Panc1 (cell line): ENCODE measurements around the gene PRDM2. TPM values are rescaled to one million over a fixed set of nuclear protein-coding genes. Genes with fewer than 3 reads are reported as not detected.

ENCODE experiments used
- ATAC-seq: fragments of 200-7000 bp; cut with Tn5 transposase; 2 replicates; pipeline ENCODE4 v1.9.1; 2020; ENCODE audit warnings: mild to moderate bottlenecking, moderate library complexity
- BruUV-seq: library from RNA; stranded (reverse); fragments of 400-500 nt; replicated peaks from 2 replicates; lab custom pipeline; 2021; lab: Mats Ljungman, UMichigan
- CTCF ChIA-PET: fragments of 300-600 bp; sonication (Branson Sonifier 250); formaldehyde crosslinking; loops from one replicate; lab custom pipeline; 2022; ENCODE audit warnings: antibody characterized with exemption; lab: Charles Lee
- POLR2A ChIA-PET: fragments of 300-600 bp; sonication (Branson Sonifier 250); formaldehyde crosslinking; loops from one replicate; lab custom pipeline; 2022; ENCODE audit warnings: antibody characterized with exemption; lab: Charles Lee
- DNase-seq: peaks from one replicate; pipeline ENCODE4 v3.0.0-alpha.2; 2010; ENCODE audit warnings: low read depth, low spot score
- H3K27ac ChIP-seq: 2 replicates; pipeline ENCODE4 v1.5.1; 2011; ENCODE audit warnings: mild to moderate bottlenecking, low read length, inconsistent platforms
- H3K27me3 ChIP-seq: fragments of 200-500 bp; sonication (Bioruptor generic); 2 replicates; pipeline ENCODE4 v1.6.0; 2014; ENCODE audit warnings: low read length, inconsistent platforms; ENCODE audit not compliant: control insufficient read depth, insufficient read depth
- H3K36me3 ChIP-seq: fragments of 200-500 bp; sonication (Bioruptor generic); 2 replicates; pipeline ENCODE4 v1.5.1; 2014; ENCODE audit warnings: inconsistent platforms, mild to moderate bottlenecking, low read length, moderate library complexity; ENCODE audit not compliant: control insufficient read depth, insufficient read depth
- H3K4me1 ChIP-seq: 2 replicates; pipeline ENCODE4 v1.5.1; 2011; ENCODE audit warnings: inconsistent platforms, mild to moderate bottlenecking, low read length, moderate library complexity; ENCODE audit not compliant: control insufficient read depth, insufficient read depth
- H3K4me3 ChIP-seq, 2 experiments: 2 replicates each; pipeline ENCODE4 v1.5.1; 2011 to 2012; ENCODE audit warnings: low read depth in 2 of 2, low read length in 2 of 2, mild to moderate bottlenecking in 2 of 2, inconsistent platforms in 1 of 2, moderate library complexity in 1 of 2
- H3K9me3 ChIP-seq: fragments of 200-500 bp; sonication (Bioruptor generic); 2 replicates; pipeline ENCODE4 v1.5.1; 2014; ENCODE audit warnings: low read depth, mild to moderate bottlenecking, inconsistent platforms, low read length, moderate library complexity; ENCODE audit not compliant: control insufficient read depth, insufficient read depth
- CTCF ChIP-seq: fragments of 450-650 bp; IDR thresholded peaks from 2 replicates; pipeline ENCODE4 v1.5.1; 2017; ENCODE audit warnings: mild to moderate bottlenecking
- POLR2AphosphoS5 ChIP-seq: IDR thresholded peaks from 2 replicates; pipeline ENCODE4 v1.6.1; 2012; ENCODE audit warnings: mild to moderate bottlenecking, low read depth, low read length, moderate library complexity
- REST ChIP-seq, 2 experiments: IDR thresholded peaks; 2 replicates each; pipeline ENCODE4 v1.6.1; 2011 to 2012; ENCODE audit warnings: low read depth in 2 of 2, control low read depth in 1 of 2, low read length in 1 of 2, mild to moderate bottlenecking in 1 of 2, moderate library complexity in 1 of 2; ENCODE audit not compliant: insufficient read depth in 1 of 2
- SIN3A ChIP-seq: IDR thresholded peaks from 2 replicates; pipeline ENCODE4 v1.6.1; 2012; ENCODE audit warnings: low read depth, mild to moderate bottlenecking, low read length, moderate library complexity, borderline replicate concordance; ENCODE audit not compliant: insufficient read depth
- TCF7L2 ChIP-seq: IDR thresholded peaks from 2 replicates; pipeline ENCODE4 v1.6.1; 2011; ENCODE audit warnings: mild to moderate bottlenecking, low read depth, low read length, inconsistent platforms
- in situ Hi-C: cut with HindIII; loops from 2 replicates; pipeline ENCODE4 v1.10.0; 2016; ENCODE audit warnings: low sequenced_read_pairs, low pct_unique_long_range_greater_than_20kb
- intact Hi-C: fragments of 100-400 bp; cut with micrococcal nuclease; formaldehyde crosslinking; loops from one replicate; pipeline ENCODE4 v1.10.0; 2022; ENCODE audit not compliant: unreplicated experiment
- total RNA-seq: library from RNA; stranded (reverse); gene quantifications from one replicate; pipeline ENCODE4 v1.2.1, GENCODE V29; 2021; ENCODE audit not compliant: unreplicated experiment

Gene PRDM2
- total RNA-seq, 1 experiment from 2014 or later, result 40.3 TPM

DNA sequence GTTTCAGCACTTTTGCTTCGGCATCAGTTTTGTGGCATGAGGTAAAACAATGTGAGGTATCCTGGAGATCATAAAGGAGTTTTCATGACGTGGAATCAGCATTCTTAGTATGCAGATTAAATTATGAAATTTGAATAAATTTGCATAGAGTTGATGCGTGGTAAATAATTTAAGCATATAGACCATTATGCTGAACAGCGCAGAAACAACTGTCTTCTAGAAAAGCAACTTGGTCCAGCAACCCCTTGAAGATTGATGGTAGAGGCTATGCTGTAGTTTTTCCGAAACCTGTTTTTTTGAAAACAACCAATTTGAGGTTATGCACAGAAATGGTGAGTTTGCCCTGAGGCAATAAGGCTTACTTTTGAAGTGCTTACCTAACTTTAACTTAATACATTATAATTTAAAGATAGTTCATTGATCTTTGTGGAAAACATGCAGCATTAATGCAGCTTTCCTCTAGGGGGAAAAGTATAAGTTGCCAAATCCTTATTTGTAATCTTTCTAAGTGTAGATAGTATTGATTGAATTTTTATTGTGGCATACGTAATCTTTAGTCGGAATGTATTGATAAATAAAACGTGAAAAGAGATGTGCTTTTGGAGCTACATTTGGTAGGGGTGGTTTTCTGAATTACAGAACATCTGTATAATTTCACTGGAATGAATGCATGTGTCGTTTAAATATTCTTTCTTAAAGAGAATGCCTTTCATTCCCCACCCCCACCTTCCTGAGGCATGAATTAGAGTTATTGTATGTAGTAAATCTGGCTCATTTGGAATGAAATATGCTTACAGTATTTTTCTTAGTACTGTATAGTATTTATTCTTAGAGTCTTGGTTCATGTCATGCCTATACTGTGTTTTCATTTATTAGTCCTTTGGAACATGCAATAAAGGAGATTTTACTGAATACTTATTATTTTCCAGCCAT lies 3.8 kb downstream of the PRDM2 start:
- peaks cover 14% of the 10 kb centered on the region for H3K4me1 ChIP-seq
- TF ChIP-seq POLR2AphosphoS5 (no peak), SIN3A (no peak), TCF7L2 (no peak), REST (IDR thresholded peaks at IDR 0.05; ENCODE audit: insufficient read depth in 1 of 2, low read depth in 2 of 2, low read length in 1 of 2) (no peak), CTCF (no peak; the same call in 1 of the 2 replicates)
- H3K27ac ChIP-seq, result no peak overlapping the region
- DNase-seq (no peak), ATAC-seq (no peak)
- no peaks in the 10 kb centered on the region for H3K36me3 ChIP-seq
- H3K27me3 ChIP-seq, result no peaks in the 10 kb centered on the region
- CTCF ChIA-PET, result no interaction called here
- BruUV-seq, result no TSS peak
- in situ Hi-C loops (no loop called here), intact Hi-C loops (no loop called here)
- H3K4me3 ChIP-seq, result no peak overlapping the region
- POLR2A ChIA-PET, result interaction anchor here (0.7 kb wide), 1 partner anchor 45 kb away, joined by 3 read pairs; no protein-coding TSS in a partner anchor
- no peaks in the 10 kb centered on the region; the same call in 1 of the 2 replicates for H3K9me3 ChIP-seq

GRCh38 chr1:13706046-13706445 lies 6.1 kb downstream of the PRDM2 start:
- no peaks in the 10 kb centered on the region for H3K27me3 ChIP-seq
- BruUV-seq, result no TSS peak
- DNase-seq (no peak), ATAC-seq (no peak)
- peaks cover 6% of the 10 kb centered on the region for H3K4me1 ChIP-seq
- CTCF ChIA-PET, result no interaction called here
- intact Hi-C loops (no loop called here), in situ Hi-C loops (no loop called here)
- POLR2A ChIA-PET, result no interaction called here
- H3K9me3 ChIP-seq, result no peaks in the 10 kb centered on the region
- no peak overlapping the region for H3K4me3 ChIP-seq
- TF ChIP-seq REST (IDR thresholded peaks at IDR 0.05; ENCODE audit: insufficient read depth in 1 of 2, low read depth in 2 of 2, low read length in 1 of 2), result no peak
- no peak for TF ChIP-seq CTCF
- no peaks in the 10 kb centered on the region for H3K36me3 ChIP-seq
- no peak overlapping the region for H3K27ac ChIP-seq
